ENCODE results near the gene NRAS.

GRCh38 chr1:114757455-114758255, 41.1 kb upstream of the NRAS start, which contains the start of gene CSDE1:
- TF ChIP-seq CTCF (IDR thresholded peaks at IDR 0.05): peak in 3 of 4 experiments; percentile 41 to 56 (median 51)
- TF ChIP-seq POLR2AphosphoS5 (IDR thresholded peaks at IDR 0.05): peak; percentile 87

Data from gastroesophageal sphincter (tissue), 3 donors.